ENCODE results near the gene USP33. TPM values are rescaled to one million over a fixed set of nuclear protein-coding genes. Genes with fewer than 3 reads are reported as not detected.
A peak's percentile ranks its signal among the peaks of the same experiment; 100 is the strongest.

The USP33 gene
- total and polyA plus RNA-seq, 2 of the 13 experiments (the other 11 are each of a cell fraction or from before 2014, with no cell fraction given): 32.0 to 49.1 TPM

GRCh38 chr1:77779529-77780281 is 20.1 kb upstream of the USP33 start, which contains the start of gene MIGA1 (continued):
- no peak for TF ChIP-seq BHLHE40 (IDR thresholded peaks at IDR 0.05; ENCODE audit: low read length)
- TF ChIP-seq ARID2 (CRISPR knock-in tag; IDR thresholded peaks at IDR 0.05; ENCODE audit: borderline replicate concordance): peak; percentile 80; the same call in 1 of the 2 replicates
- no peak for TF ChIP-seq PLSCR1 (CRISPR knock-in tag; IDR thresholded peaks at IDR 0.05; ENCODE audit: borderline replicate concordance)
- no peak for TF ChIP-seq GTF2F1 (IDR thresholded peaks at IDR 0.05; ENCODE audit: low read length)
- no peak for TF ChIP-seq CHD2 (IDR thresholded peaks at IDR 0.05; ENCODE audit: low read depth, low read length)
- no peak for TF ChIP-seq HHEX (CRISPR knock-in tag; IDR thresholded peaks at IDR 0.05)
- no peak for TF ChIP-seq ZNF432 (CRISPR knock-in tag; IDR thresholded peaks at IDR 0.05; ENCODE audit: borderline replicate concordance)
- no peak for TF ChIP-seq MZF1 (CRISPR knock-in tag; IDR thresholded peaks at IDR 0.05; ENCODE audit: borderline replicate concordance)
- no peak for TF ChIP-seq GRHL1 (CRISPR knock-in tag; conservative IDR thresholded peaks at IDR 0.05)
- peak; percentile 61 for TF ChIP-seq ELF3 (CRISPR knock-in tag; IDR thresholded peaks at IDR 0.05)
- TF ChIP-seq BRD4 (CRISPR knock-in tag; IDR thresholded peaks at IDR 0.05): no peak
- TF ChIP-seq ZNF234 (CRISPR knock-in tag; conservative IDR thresholded peaks at IDR 0.05): 0 out of 2 replicates have a peak, but pooled peaks have one; percentile 77
- TF ChIP-seq GATAD1 (CRISPR knock-in tag; IDR thresholded peaks at IDR 0.05): peak; percentile 86
- TF ChIP-seq TP53 (CRISPR knock-in tag; conservative IDR thresholded peaks at IDR 0.05): no peak
- TF ChIP-seq KDM6A (CRISPR knock-in tag; IDR thresholded peaks at IDR 0.05; ENCODE audit: low read depth): no peak
- TF ChIP-seq NR1H2 (CRISPR knock-in tag; IDR thresholded peaks at IDR 0.05; ENCODE audit: borderline replicate concordance, low read depth): no peak
- TF ChIP-seq ZUFSP (CRISPR knock-in tag; IDR thresholded peaks at IDR 0.05; ENCODE audit: borderline replicate concordance): no peak
- no peak for TF ChIP-seq MTA3 (CRISPR knock-in tag; IDR thresholded peaks at IDR 0.05)
- peak; percentile 91 for TF ChIP-seq ZNF687 (CRISPR knock-in tag; IDR thresholded peaks at IDR 0.05)
- no peak for TF ChIP-seq ZNF224 (CRISPR knock-in tag; IDR thresholded peaks at IDR 0.05)
